Endothelial cell (in vitro differentiated cells): Measurements from ENCODE around the gene PCDHGB2. TPM values are rescaled to one million over a fixed set of nuclear protein-coding genes. Genes with fewer than 3 reads are reported as not detected.
"Not testable (repeated sequence)": the region's sequence is repeated elsewhere in the genome, so short reads cannot be mapped to it uniquely, and the experiment has no call there.

Source experiments
- DNase-seq: peaks from one replicate; pipeline ENCODE4 v3.0.0; 2021; ENCODE audit warnings: low spot score
- H3K27ac Mint-ChIP-seq: one replicate; pipeline ENCODE4 v1.8.0; 2021; ENCODE audit warnings: mixed read lengths, inconsistent platforms; ENCODE audit not compliant: unreplicated experiment
- H3K27me3 Mint-ChIP-seq: one replicate; pipeline ENCODE4 v1.8.0; 2021; ENCODE audit warnings: mild to moderate bottlenecking, moderate library complexity, mixed read lengths, inconsistent platforms; ENCODE audit not compliant: unreplicated experiment
- H3K36me3 Mint-ChIP-seq: one replicate; pipeline ENCODE4 v1.8.0; 2021; ENCODE audit warnings: mild to moderate bottlenecking, low read depth, mixed read lengths, inconsistent platforms; ENCODE audit not compliant: unreplicated experiment
- H3K4me1 Mint-ChIP-seq: one replicate; pipeline ENCODE4 v1.8.0; 2021; ENCODE audit warnings: mild to moderate bottlenecking, mixed read lengths, inconsistent platforms; ENCODE audit not compliant: unreplicated experiment
- H3K4me3 Mint-ChIP-seq: one replicate; pipeline ENCODE4 v1.8.0; 2021; ENCODE audit warnings: mild to moderate bottlenecking, mixed read lengths, inconsistent platforms; ENCODE audit not compliant: unreplicated experiment
- H3K9me3 Mint-ChIP-seq: one replicate; pipeline ENCODE4 v1.8.0; 2021; ENCODE audit warnings: mixed read lengths, inconsistent platforms; ENCODE audit not compliant: unreplicated experiment
- total RNA-seq: library from RNA; stranded (reverse); fragmentation: NEBNext Ultra II Directional; extraction: Animal tissue kit (Norgen Biotek cat#: 25700); gene quantifications from one replicate; pipeline ENCODE4 v1.2.1, GENCODE V29; 2021; ENCODE audit not compliant: unreplicated experiment
- TF ChIP-seq, protein P1 (sequence below): fragments of 200-600 bp; sonication (generic); IDR thresholded peaks from one replicate; pipeline ENCODE4 v1.5.0; 2021; ENCODE audit warnings: antibody characterized with exemption; ENCODE audit not compliant: unreplicated experiment

Gene PCDHGB2
- total RNA-seq, 1 donor from 2014 or later = 11.1 TPM

DNA sequence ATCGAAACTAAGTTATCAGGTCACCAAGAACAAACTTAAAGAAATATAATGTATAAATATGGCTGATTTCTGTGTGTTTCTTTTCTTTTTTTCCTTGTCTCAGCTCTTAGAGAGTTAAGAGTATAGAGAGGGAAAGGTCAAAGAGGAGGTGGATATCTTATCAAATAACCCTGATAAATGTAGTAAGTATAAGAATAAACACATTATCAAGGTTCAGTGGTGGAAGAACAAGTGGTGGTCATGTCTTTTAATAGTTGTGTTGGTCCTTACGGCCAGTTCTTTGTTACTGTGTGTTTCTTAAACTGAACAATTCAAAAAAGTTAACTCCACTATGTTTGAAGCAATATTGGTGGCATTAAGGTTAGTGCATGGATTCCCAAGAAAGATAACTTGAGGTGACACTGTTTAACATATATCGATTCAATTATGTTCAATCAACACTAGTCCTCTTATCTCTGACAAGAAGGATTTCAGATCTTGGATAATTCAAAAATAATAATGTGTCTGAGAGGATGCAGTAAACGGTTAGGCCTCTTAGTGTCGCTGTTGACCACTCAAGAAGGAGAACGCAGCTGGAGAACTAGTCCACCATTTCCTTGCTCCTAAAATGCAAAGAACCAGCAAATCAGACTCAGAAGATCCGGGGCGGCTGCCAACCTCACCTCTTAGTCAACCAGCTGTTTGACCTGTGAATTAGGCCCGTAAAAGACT, 16.4 kb upstream of the PCDHGB2 start, which contains the start of gene PCDHGA3:
PCDHGA3 (plus strand) TSS at position 588 of the 711 bp plus-strand sequence. CDS start 205 bp downstream, outside the sequence.
- H3K4me1 Mint-ChIP-seq = no peaks in the 10 kb centered on the region
- H3K36me3 Mint-ChIP-seq = peaks cover 46% of the 10 kb centered on the region
- peaks cover 42% of the 10 kb centered on the region for H3K9me3 Mint-ChIP-seq

DNA sequence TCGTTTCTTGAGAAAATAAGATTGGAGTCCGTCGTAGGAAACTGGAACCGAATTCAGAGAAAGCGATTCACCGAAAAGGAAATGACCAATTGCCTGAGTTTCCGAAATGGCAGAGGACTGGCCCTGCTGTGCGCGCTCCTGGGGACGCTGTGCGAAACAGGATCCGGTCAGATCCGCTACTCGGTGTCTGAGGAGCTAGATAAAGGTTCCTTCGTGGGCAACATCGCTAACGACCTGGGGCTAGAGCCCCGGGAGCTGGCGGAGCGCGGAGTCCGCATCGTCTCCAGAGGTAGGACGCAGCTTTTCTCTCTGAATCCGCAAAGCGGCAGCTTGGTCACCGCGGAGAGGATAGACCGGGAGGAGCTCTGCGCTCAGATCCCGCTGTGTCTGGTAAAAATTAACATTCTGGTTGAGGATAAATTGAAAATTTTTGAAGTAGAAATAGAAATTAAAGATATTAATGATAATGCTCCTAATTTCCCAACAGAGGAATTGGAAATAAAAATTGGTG, 15.8 kb upstream of the PCDHGB2 start:
- no peak for DNase-seq
- TF ChIP-seq, protein P1, sequence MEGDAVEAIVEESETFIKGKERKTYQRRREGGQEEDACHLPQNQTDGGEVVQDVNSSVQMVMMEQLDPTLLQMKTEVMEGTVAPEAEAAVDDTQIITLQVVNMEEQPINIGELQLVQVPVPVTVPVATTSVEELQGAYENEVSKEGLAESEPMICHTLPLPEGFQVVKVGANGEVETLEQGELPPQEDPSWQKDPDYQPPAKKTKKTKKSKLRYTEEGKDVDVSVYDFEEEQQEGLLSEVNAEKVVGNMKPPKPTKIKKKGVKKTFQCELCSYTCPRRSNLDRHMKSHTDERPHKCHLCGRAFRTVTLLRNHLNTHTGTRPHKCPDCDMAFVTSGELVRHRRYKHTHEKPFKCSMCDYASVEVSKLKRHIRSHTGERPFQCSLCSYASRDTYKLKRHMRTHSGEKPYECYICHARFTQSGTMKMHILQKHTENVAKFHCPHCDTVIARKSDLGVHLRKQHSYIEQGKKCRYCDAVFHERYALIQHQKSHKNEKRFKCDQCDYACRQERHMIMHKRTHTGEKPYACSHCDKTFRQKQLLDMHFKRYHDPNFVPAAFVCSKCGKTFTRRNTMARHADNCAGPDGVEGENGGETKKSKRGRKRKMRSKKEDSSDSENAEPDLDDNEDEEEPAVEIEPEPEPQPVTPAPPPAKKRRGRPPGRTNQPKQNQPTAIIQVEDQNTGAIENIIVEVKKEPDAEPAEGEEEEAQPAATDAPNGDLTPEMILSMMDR = no peak
- H3K36me3 Mint-ChIP-seq = peaks cover 46% of the 10 kb centered on the region
- no peak overlapping the region for H3K27ac Mint-ChIP-seq
- peaks cover 37% of the 10 kb centered on the region for H3K9me3 Mint-ChIP-seq
- H3K4me3 Mint-ChIP-seq = peak overlapping the region; percentile 56
- peaks cover 9% of the 10 kb centered on the region for H3K27me3 Mint-ChIP-seq
- H3K4me1 Mint-ChIP-seq = no peaks in the 10 kb centered on the region

More for the DNA sequence above, 16.4 kb upstream of the PCDHGB2 start, which contains the start of gene PCDHGA3:
- TF ChIP-seq, protein P1 = peak; percentile 23
- H3K27ac Mint-ChIP-seq = no peak within 1 kb of the TSS
- DNase-seq = no peak
- peaks cover 9% of the 10 kb centered on the region for H3K27me3 Mint-ChIP-seq
- peak within 1 kb of the TSS; percentile 56 for H3K4me3 Mint-ChIP-seq

DNA sequence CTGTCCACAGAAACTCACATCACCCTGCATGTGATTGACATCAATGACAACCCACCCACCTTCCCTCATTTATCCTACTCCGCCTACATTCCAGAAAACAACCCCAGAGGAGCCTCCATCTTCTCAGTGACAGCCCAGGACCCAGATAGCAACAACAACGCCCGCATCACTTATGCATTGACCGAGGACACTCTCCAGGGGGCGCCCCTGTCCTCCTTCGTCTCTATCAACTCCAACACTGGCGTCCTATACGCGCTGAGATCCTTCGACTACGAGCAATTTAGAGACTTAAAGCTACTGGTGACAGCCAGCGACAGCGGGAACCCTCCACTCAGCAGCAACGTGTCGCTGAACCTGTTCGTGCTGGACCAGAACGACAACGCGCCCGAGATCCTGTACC, 14.5 kb upstream of the PCDHGB2 start:
- no peak overlapping the region for H3K4me3 Mint-ChIP-seq
- H3K27me3 Mint-ChIP-seq = peaks cover 9% of the 10 kb centered on the region
- H3K27ac Mint-ChIP-seq = peak overlapping the region; percentile 1
- peaks cover 47% of the 10 kb centered on the region for H3K36me3 Mint-ChIP-seq
- no peaks in the 10 kb centered on the region for H3K4me1 Mint-ChIP-seq
- H3K9me3 Mint-ChIP-seq = peaks cover 38% of the 10 kb centered on the region
- DNase-seq = no peak
- TF ChIP-seq, protein P1 = no peak

DNA sequence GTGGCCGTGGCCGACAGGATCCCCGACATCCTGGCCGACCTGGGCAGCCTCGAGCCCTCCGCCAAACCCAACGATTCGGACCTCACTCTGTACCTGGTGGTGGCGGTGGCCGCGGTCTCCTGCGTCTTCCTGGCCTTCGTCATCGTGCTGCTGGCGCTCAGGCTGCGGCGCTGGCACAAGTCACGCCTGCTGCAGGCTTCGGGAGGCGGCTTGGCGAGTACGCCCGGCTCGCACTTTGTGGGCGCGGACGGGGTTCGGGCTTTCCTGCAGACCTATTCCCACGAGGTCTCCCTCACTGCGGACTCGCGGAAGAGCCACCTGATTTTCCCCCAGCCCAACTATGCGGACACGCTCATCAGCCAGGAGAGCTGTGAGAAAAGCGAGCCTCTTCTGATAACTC, 13.8 kb upstream of the PCDHGB2 start:
- not testable (repeated sequence) for DNase-seq, H3K4me3 Mint-ChIP-seq, H3K4me1 Mint-ChIP-seq, H3K27me3 Mint-ChIP-seq, H3K27ac Mint-ChIP-seq
- Mint-ChIP-seq H3K36me3 (peaks cover 46% of the 10 kb centered on the region), H3K9me3 (peaks cover 40% of the 10 kb centered on the region)

DNA sequence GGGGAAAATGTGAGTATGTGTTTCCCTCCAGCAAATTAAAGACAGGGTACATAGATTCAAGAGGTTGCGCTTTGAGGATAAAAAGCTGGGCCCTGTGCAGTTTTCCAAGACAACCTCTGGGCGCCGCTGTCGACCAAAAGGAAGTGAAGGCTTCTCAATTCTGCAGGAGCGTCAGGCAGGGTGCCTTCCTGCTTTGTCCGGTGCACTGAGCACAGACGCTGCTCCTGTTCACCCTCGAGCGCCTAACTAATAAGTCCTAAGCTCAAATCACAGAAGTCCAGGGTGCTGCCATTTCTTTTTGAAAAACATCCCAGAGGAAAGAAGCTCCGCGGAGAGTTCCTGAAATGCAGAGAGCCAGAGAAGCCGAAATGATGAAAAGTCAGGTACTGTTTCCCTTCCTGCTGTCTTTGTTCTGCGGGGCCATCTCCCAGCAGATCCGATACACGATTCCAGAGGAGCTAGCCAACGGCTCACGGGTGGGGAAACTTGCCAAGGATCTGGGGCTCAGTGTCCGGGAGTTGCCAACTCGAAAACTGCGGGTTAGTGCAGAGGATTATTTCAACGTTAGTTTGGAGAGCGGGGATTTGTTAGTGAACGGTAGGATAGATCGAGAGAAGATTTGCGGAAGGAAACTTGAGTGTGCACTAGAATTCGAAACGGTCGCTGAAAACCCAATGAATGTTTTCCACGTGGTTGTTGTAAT, 9.7 kb upstream of the PCDHGB2 start, which contains the start of gene PCDHGB1:
PCDHGB1 (plus strand) TSS at position 183 of the 703 bp plus-strand sequence; CDS start at position 345, 162 bp downstream.
- no peak within 1 kb of the TSS for H3K27ac Mint-ChIP-seq
- H3K4me1 Mint-ChIP-seq = no peaks in the 10 kb centered on the region
- H3K27me3 Mint-ChIP-seq = peaks cover 5% of the 10 kb centered on the region
- H3K36me3 Mint-ChIP-seq = peaks cover 41% of the 10 kb centered on the region
- peak within 1 kb of the TSS; percentile 43 for H3K4me3 Mint-ChIP-seq
- H3K9me3 Mint-ChIP-seq = peaks cover 30% of the 10 kb centered on the region
- peak; percentile 25 for DNase-seq
- TF ChIP-seq, protein P1 = no peak
